ENCODE data around the gene SEPHS2.

Gene SEPHS2

GRCh38 chr16:30439720-30440348, 5.8 kb downstream of the SEPHS2 start:
- FAIRE-seq = no peak
- no peak for TF ChIP-seq CTCF (IDR thresholded peaks at IDR 0.05; ENCODE audit: insufficient read depth, missing control alignments)
- DNase-seq (ENCODE audit: insufficient read length, low spot score) = no peak

GRCh38 chr16:30438835-30439234, 6.8 kb downstream of the SEPHS2 start:
- no peak for TF ChIP-seq CTCF (IDR thresholded peaks at IDR 0.05; ENCODE audit: insufficient read depth, missing control alignments)
- FAIRE-seq (no peak), DNase-seq (ENCODE audit: insufficient read length, low spot score) (no peak)

GRCh38 chr16:30437511-30438046, 8.1 kb downstream of the SEPHS2 start:
- DNase-seq (ENCODE audit: insufficient read length, low spot score) = no peak
- no peak for FAIRE-seq
- TF ChIP-seq CTCF (IDR thresholded peaks at IDR 0.05; ENCODE audit: insufficient read depth, missing control alignments) = no peak

- FAIRE-seq = no peak
- no peak for TF ChIP-seq CTCF (IDR thresholded peaks at IDR 0.05; ENCODE audit: insufficient read depth, missing control alignments)
- DNase-seq (ENCODE audit: insufficient read length, low spot score) = no peak
These were observed 10.8 kb downstream of the SEPHS2 start for GRCh38 chr16:30434852-30435251.

GRCh38 chr16:30430428-30430970, 15.2 kb downstream of the SEPHS2 start:
- DNase-seq (ENCODE audit: insufficient read length, low spot score) = no peak
- TF ChIP-seq CTCF (IDR thresholded peaks at IDR 0.05; ENCODE audit: insufficient read depth, missing control alignments) = no peak
- FAIRE-seq = no peak

GRCh38 chr16:30429678-30430427, 15.8 kb downstream of the SEPHS2 start, which contains the start of gene DCTPP1:
DCTPP1 (minus strand) TSS chr16:30430030; CDS start chr16:30429980, 50 bp downstream.
- TF ChIP-seq CTCF (IDR thresholded peaks at IDR 0.05; ENCODE audit: insufficient read depth, missing control alignments) = peak; percentile 77
- FAIRE-seq (no peak), DNase-seq (ENCODE audit: insufficient read length, low spot score) (peak; percentile 95)

- FAIRE-seq (no peak), DNase-seq (ENCODE audit: insufficient read length, low spot score) (no peak)
- TF ChIP-seq CTCF (IDR thresholded peaks at IDR 0.05; ENCODE audit: insufficient read depth, missing control alignments) = no peak
These were observed 16.3 kb downstream of the SEPHS2 start for GRCh38 chr16:30429418-30429677.

All from D721Med (cell line).